Measurements from ENCODE around the gene DAZ1. TPM values are rescaled to one million over a fixed set of nuclear protein-coding genes. Genes with fewer than 3 reads are reported as not detected.
"Not testable (repeated sequence)": the region's sequence is repeated elsewhere in the genome, so short reads cannot be mapped to it uniquely, and the experiment has no call there.

DAZ1 gene, protein sequence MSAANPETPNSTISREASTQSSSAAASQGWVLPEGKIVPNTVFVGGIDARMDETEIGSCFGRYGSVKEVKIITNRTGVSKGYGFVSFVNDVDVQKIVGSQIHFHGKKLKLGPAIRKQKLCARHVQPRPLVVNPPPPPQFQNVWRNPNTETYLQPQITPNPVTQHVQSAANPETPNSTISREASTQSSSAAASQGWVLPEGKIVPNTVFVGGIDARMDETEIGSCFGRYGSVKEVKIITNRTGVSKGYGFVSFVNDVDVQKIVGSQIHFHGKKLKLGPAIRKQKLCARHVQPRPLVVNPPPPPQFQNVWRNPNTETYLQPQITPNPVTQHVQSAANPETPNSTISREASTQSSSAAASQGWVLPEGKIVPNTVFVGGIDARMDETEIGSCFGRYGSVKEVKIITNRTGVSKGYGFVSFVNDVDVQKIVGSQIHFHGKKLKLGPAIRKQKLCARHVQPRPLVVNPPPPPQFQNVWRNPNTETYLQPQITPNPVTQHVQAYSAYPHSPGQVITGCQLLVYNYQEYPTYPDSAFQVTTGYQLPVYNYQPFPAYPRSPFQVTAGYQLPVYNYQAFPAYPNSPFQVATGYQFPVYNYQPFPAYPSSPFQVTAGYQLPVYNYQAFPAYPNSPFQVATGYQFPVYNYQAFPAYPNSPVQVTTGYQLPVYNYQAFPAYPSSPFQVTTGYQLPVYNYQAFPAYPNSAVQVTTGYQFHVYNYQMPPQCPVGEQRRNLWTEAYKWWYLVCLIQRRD
- 0.55 TPM in 1 of 2 replicates, not detected in the other for total RNA-seq (2014; rRNA removed; shearing (Covaris generic))

DNA sequence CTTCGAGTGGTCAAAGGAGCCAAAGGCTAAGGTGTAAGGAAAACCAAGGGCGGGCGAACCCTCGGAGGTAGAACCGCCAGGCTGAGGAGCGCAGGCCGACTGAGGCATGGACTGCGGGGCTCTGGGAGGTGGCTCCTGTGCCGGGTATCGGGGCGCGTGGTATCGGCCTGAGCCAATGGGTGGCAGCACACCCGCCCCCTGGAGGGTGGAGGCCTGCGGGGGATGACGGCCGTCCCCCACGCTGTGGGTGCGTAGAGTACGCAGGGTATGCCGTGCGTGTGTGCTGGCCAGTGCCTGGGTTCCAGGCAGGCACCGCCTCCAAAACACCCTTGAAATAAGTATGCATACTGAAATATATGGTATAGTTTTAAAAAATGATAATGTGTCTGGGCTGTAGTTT, at the start of gene DAZ1:
TSS of gene DAZ1 (minus strand) at position 101 of the 400 bp plus-strand sequence. CDS start 208 bp downstream, outside the sequence.
- DNase-seq (ENCODE audit: low spot score) = not testable (repeated sequence)

DNA sequence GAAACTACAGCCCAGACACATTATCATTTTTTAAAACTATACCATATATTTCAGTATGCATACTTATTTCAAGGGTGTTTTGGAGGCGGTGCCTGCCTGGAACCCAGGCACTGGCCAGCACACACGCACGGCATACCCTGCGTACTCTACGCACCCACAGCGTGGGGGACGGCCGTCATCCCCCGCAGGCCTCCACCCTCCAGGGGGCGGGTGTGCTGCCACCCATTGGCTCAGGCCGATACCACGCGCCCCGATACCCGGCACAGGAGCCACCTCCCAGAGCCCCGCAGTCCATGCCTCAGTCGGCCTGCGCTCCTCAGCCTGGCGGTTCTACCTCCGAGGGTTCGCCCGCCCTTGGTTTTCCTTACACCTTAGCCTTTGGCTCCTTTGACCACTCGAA, 20.4 kb upstream of the DAZ1 start, which contains the start of gene DAZ2:
TSS of gene DAZ2 (plus strand) at position 301 of the 400 bp plus-strand sequence. CDS start 208 bp downstream, outside the sequence.
- not testable (repeated sequence) for DNase-seq (ENCODE audit: low spot score)

DNA sequence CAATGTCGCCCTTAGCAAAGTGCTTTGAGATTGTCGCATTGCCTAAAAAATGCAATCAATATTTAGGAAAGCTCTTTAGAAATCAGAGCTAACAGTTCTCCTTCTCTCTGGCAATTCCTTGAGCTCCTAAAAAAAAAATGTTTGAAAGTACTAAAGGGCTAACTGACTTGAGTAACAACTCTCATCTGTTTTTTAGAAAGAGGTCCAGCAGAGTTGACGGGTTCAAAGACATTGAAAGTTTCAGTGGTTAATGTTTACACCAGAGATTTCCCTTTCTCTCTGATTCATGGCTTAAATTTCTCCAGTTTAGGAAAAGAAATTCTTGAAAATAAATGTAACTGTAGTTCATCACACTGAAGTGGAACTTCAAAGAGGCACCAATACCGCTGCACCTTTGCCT, 11.9 kb upstream of the DAZ1 start:
- not testable (repeated sequence) for DNase-seq (ENCODE audit: low spot score)

DNA sequence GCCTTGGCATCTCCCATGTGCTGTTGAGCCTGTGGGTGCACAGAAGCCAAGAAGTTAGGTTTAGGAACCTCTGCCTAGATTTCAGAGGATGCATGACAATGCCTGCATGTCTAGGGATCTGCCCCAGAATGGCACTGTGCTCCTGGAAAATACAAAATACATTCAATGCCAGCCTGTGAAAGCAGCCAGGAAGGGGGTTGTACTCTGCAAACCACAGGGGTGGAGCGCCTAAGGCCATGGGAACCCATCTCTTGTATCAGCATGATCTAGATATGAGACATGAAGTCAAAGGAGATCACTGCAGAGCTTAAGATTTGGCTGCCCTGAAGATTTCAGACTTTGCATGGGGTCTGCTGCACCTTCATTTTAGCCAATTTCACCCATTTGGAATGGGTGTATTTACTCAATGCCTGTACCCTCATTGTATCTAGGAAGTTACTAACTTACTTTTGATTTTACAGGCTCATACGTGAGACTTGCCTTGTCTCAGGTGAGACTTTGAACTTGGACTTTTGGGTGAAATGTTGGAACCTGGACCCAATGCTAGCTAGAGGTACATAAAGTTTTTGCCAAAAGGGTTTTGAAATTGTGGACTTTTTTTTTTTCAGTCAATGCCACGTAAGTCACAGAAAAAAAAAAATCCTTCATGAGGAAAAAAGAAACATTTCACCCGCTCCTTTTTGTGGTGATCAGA, 11.1 kb upstream of the DAZ1 start:
- DNase-seq (ENCODE audit: low spot score) = not testable (repeated sequence)

DNA sequence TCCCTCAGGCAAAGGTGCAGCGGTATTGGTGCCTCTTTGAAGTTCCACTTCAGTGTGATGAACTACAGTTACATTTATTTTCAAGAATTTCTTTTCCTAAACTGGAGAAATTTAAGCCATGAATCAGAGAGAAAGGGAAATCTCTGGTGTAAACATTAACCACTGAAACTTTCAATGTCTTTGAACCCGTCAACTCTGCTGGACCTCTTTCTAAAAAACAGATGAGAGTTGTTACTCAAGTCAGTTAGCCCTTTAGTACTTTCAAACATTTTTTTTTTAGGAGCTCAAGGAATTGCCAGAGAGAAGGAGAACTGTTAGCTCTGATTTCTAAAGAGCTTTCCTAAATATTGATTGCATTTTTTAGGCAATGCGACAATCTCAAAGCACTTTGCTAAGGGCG, 8.6 kb upstream of the DAZ1 start:
- DNase-seq (ENCODE audit: low spot score) = not testable (repeated sequence)

Other genes starting within 250 kb of the DAZ1 start
- gene BPY2, start 214.7 kb downstream of the DAZ1 start, total RNA-seq (2014; rRNA removed; shearing (Covaris generic)) = not detected in 2 replicates
- gene DAZ2, start 20.5 kb upstream of the DAZ1 start, total RNA-seq (2014; rRNA removed; shearing (Covaris generic)) = not detected in 2 replicates

Measured in A172 (cell line).